ENCODE data around the gene ST3GAL4. TPM values are rescaled to one million over a fixed set of nuclear protein-coding genes. Genes with fewer than 3 reads are reported as not detected.

The ST3GAL4 gene
- polyA plus RNA-seq, 1 donor: 20.4 TPM

DNA sequence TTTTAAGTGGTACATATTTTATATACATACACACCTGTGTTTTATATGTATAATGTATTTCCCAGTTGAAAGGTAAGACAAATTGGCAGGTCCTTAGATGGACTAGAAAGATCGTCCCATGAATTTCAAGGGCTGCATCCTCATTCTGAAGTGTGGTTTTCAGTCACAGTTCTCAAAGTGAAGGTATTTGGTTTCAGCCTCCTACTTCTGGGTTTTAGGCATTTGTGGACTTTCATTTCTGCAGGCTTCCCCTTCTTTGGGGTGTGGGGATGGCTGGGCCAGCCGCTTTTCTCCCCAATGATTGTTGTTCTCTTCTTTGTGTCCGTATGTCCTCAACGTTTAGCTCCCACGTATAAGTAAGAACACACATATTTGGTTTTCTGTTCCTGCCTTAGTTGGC lies 41.7 kb upstream of the ST3GAL4 start:
- no CpG with 5 or more reads among the region's 5 CpGs for WGBS (ENCODE audit: insufficient coverage, low lambda C conversion rate)
- Histone ChIP-seq H3K27ac (ENCODE audit: low read length) (no peak overlapping the region), H3K4me3 (ENCODE audit: low read length) (no peak overlapping the region), H3K27me3 (ENCODE audit: control insufficient read depth, insufficient read depth, low read length) (no peaks in the 10 kb centered on the region), H3K9me3 (ENCODE audit: control insufficient read depth, low read depth, low read length) (no peaks in the 10 kb centered on the region), H3K4me1 (ENCODE audit: control insufficient read depth, insufficient read depth, low read length) (peaks cover 11% of the 10 kb centered on the region), H3K36me3 (ENCODE audit: control insufficient read depth, insufficient read depth, low read length) (peaks cover 15% of the 10 kb centered on the region)
- no peak for DNase-seq

DNA sequence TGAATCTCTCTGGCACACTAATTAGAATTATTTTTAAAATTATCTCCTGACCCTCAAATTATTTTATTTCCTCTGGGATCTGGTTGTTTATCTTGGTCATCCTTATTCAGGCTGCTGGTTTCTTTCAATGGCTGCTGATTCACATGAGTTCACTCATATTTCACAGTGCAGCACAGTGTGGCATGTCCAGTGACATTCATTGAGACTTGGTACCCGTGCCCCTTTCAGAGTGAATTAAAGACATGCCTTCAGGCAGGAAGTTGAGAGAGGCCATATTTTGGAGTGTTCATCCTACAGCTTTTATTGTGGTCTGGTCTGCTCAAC lies 38.1 kb upstream of the ST3GAL4 start:
- Histone ChIP-seq H3K9me3 (ENCODE audit: control insufficient read depth, low read depth, low read length) (no peaks in the 10 kb centered on the region), H3K4me3 (ENCODE audit: low read length) (no peak overlapping the region), H3K27me3 (ENCODE audit: control insufficient read depth, insufficient read depth, low read length) (no peaks in the 10 kb centered on the region), H3K4me1 (ENCODE audit: control insufficient read depth, insufficient read depth, low read length) (peaks cover 16% of the 10 kb centered on the region), H3K27ac (ENCODE audit: low read length) (peak overlapping the region; percentile 66), H3K36me3 (ENCODE audit: control insufficient read depth, insufficient read depth, low read length) (peaks cover 6% of the 10 kb centered on the region)
- no CpG with 5 or more reads among the region's 1 CpG for WGBS (ENCODE audit: insufficient coverage, low lambda C conversion rate)
- DNase-seq: no peak

DNA sequence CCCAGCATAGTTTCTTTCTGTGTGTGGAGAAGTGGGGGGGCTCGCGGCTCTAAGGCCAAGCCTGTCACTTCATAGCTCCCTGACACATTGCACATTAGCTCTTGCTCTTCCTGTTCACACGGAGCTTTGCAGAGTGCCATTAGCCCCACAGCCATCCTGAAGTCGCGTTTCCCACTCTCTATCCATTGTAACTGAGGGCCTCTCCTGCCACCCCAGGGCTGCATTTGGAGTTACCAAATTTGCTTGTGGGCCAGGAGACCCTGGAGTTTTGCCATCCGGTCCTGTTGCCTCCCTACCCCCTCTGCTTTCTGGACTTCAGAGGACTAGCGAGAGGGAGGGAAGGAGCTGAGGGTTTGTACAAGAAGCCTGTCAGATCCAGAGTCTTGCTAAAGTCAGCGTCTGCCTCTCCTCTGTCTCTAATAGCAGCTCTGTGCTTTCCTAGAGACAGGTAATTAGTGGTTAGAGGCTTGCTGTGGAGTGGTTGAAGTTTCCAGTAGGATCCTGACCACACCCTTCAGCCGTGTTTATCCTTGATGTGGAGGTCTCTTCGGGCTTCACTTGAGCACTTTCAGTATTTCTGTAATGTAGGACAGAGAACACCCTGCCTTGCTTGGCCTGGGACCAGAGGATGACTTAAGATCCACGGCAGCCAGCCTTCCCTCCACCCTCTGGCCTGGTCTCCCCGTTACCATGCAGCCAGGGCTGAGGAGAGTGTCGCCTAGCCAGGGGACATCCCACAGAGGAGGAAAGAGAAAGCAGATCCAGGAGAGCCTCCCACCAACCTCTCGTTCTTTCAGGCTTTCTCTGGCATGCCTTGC lies 37.5 kb upstream of the ST3GAL4 start:
- no peaks in the 10 kb centered on the region for H3K27me3 ChIP-seq (ENCODE audit: control insufficient read depth, insufficient read depth, low read length)
- WGBS (ENCODE audit: insufficient coverage, low lambda C conversion rate): no CpG with 5 or more reads among the region's 14 CpGs
- H3K36me3 ChIP-seq (ENCODE audit: control insufficient read depth, insufficient read depth, low read length): peaks cover 6% of the 10 kb centered on the region
- DNase-seq: peak; percentile 31 to 43
- no peaks in the 10 kb centered on the region for H3K9me3 ChIP-seq (ENCODE audit: control insufficient read depth, low read depth, low read length)
- H3K4me3 ChIP-seq (ENCODE audit: low read length): no peak overlapping the region
- H3K4me1 ChIP-seq (ENCODE audit: control insufficient read depth, insufficient read depth, low read length): peaks cover 16% of the 10 kb centered on the region
- peak overlapping the region; percentile 66 for H3K27ac ChIP-seq (ENCODE audit: low read length)

DNA sequence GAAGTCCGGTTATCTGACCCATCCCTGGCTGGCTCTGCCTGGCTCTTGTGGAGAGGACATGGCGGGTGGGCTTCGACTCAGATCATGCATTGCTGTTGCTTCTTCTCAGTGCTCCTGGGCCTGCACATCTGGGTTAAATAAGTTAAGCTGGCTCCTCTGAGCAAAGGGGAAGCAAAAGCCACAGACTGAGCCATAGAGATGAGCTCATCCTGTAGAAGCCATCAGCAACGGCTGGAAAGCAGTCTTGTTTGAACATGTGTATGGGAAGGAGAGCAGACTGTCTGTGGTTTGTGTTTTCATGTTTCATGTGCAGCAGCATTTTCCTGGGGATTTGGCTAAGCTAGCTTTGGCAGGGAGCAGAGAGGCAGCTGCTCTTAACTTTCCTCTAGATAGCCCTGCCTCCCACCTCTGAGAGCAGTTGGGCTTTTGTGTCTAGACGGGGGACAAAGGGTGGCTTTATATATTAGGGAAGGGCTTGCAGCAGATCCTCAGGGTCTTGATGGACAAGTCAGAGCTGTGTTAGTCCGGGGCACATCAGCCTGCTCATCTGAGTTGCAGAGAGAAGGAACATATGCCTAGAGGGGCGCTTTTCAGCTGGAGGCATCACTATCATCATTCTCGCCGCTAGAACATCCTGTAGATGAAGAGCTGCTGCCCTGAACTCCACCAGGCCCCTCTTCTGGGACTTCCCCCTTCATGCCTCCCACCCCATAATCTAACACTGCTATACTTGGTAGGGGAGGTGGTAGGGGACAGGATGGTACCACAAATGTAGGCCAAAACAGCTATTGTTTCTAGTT lies 36.7 kb upstream of the ST3GAL4 start:
- Histone ChIP-seq H3K36me3 (ENCODE audit: control insufficient read depth, insufficient read depth, low read length) (peaks cover 6% of the 10 kb centered on the region), H3K4me1 (ENCODE audit: control insufficient read depth, insufficient read depth, low read length) (peaks cover 16% of the 10 kb centered on the region), H3K4me3 (ENCODE audit: low read length) (no peak overlapping the region), H3K9me3 (ENCODE audit: control insufficient read depth, low read depth, low read length) (no peaks in the 10 kb centered on the region), H3K27ac (ENCODE audit: low read length) (peak overlapping the region; percentile 66), H3K27me3 (ENCODE audit: control insufficient read depth, insufficient read depth, low read length) (no peaks in the 10 kb centered on the region)
- DNase-seq: peak; percentile 36 to 54
- no CpG with 5 or more reads among the region's 9 CpGs for WGBS (ENCODE audit: insufficient coverage, low lambda C conversion rate)

DNA sequence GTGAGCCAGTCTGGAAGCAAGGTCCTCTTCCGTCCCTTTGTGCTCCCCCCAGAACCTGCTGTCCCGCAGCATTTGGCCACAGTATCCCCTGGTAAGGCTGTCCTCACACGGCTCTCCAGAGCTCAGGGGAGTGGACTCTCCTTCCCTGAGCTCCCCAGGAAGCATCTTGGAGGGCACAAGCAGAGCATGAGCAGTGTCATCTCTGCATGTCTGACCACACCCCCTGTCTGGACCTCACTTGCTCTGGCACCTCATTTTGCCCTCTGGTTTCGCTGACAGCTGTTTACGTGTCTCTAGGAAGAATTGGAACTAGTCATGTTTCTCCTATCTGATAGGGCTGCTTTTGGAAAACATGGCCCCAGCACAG lies 36.1 kb upstream of the ST3GAL4 start:
- H3K27me3 ChIP-seq (ENCODE audit: control insufficient read depth, insufficient read depth, low read length): no peaks in the 10 kb centered on the region
- H3K36me3 ChIP-seq (ENCODE audit: control insufficient read depth, insufficient read depth, low read length): peaks cover 4% of the 10 kb centered on the region
- no peak overlapping the region for H3K4me3 ChIP-seq (ENCODE audit: low read length)
- H3K4me1 ChIP-seq (ENCODE audit: control insufficient read depth, insufficient read depth, low read length): peaks cover 16% of the 10 kb centered on the region
- H3K27ac ChIP-seq (ENCODE audit: low read length): peak overlapping the region; percentile 66
- no peaks in the 10 kb centered on the region for H3K9me3 ChIP-seq (ENCODE audit: control insufficient read depth, low read depth, low read length)
- no peak for DNase-seq
- no CpG with 5 or more reads among the region's 5 CpGs for WGBS (ENCODE audit: insufficient coverage, low lambda C conversion rate)

- peaks cover 9% of the 10 kb centered on the region for H3K4me1 ChIP-seq (ENCODE audit: control insufficient read depth, insufficient read depth, low read length)
- no peaks in the 10 kb centered on the region for H3K9me3 ChIP-seq (ENCODE audit: control insufficient read depth, low read depth, low read length)
- no peaks in the 10 kb centered on the region for H3K27me3 ChIP-seq (ENCODE audit: control insufficient read depth, insufficient read depth, low read length)
- peaks cover 4% of the 10 kb centered on the region for H3K36me3 ChIP-seq (ENCODE audit: control insufficient read depth, insufficient read depth, low read length)
- no peak overlapping the region for H3K4me3 ChIP-seq (ENCODE audit: low read length)
- no peak overlapping the region for H3K27ac ChIP-seq (ENCODE audit: low read length)
- no peak for DNase-seq
- WGBS (ENCODE audit: insufficient coverage, low lambda C conversion rate): 100% methylated on average over 1 of the region's 3 CpGs
Observed at GRCh38 chr11:126322996-126323395, 32.5 kb upstream of the ST3GAL4 start.

DNA sequence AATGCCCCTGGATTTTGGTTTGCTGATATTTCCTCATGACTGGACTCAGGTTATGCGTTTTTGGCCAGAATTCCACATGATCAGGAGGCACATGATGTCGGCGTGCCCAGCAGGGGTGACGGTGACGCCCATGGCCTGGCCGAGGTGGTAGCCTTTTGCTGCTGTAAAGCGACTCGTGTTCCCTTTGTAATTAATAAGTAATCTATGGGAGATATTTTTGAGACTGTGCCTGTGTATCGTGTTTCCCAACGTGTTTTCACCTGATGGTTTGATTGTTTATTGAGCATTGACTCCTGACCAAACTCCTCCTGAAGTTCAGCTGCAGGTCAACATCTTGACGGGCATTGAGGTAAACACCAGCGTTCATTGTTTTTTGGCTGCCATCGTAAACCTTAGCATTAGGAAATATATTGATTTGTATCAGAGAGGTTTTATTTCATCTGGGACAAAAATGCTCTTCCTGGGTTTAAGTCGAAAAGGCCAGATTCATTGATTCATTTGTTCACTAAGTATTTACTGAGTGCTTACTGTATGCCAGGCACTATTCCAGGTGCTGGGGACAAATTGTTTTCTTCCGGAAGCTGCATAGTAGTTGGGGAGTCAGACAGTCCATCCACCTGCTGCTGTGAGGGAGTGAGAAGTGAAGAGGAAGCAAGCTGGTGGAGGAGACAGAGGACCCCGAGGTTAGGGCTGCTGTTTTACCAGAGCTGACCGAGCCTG lies 28.0 kb upstream of the ST3GAL4 start:
- Histone ChIP-seq H3K4me1 (ENCODE audit: control insufficient read depth, insufficient read depth, low read length) (no peaks in the 10 kb centered on the region), H3K36me3 (ENCODE audit: control insufficient read depth, insufficient read depth, low read length) (peaks cover 17% of the 10 kb centered on the region), H3K9me3 (ENCODE audit: control insufficient read depth, low read depth, low read length) (no peaks in the 10 kb centered on the region), H3K4me3 (ENCODE audit: low read length) (no peak overlapping the region), H3K27me3 (ENCODE audit: control insufficient read depth, insufficient read depth, low read length) (no peaks in the 10 kb centered on the region), H3K27ac (ENCODE audit: low read length) (no peak overlapping the region)
- WGBS (ENCODE audit: insufficient coverage, low lambda C conversion rate): no CpG with 5 or more reads among the region's 17 CpGs
- DNase-seq: no peak

- H3K4me3 ChIP-seq (ENCODE audit: low read length): no peak overlapping the region
- DNase-seq: no peak
- WGBS (ENCODE audit: insufficient coverage, low lambda C conversion rate): no CpG with 5 or more reads among the region's 20 CpGs
Observed at GRCh38 chr11:126328001-126328390, 27.5 kb upstream of the ST3GAL4 start.

DNA sequence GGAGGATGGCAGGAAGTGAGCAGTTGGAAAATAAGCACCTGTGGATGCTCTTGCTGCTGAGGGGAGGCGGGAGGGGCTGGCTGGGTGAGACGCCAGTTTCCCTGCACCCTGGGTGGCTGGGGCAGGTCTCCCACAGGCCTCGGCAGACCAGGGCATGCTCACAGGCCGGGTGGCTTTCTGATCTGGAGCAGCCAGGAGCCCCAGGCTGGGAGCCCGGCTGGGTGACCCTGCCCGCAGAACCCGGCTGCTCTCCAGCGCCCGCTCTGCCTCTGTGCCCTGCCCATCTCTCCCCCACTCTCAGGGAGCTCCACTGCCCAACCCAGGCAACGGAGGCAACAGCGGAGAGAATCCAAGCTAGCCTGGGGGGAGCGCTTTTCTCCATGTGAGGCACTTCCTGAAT lies 27.0 kb upstream of the ST3GAL4 start:
- no peaks in the 10 kb centered on the region for H3K4me1 ChIP-seq (ENCODE audit: control insufficient read depth, insufficient read depth, low read length)
- no CpG with 5 or more reads among the region's 12 CpGs for WGBS (ENCODE audit: insufficient coverage, low lambda C conversion rate)
- no peak overlapping the region for H3K4me3 ChIP-seq (ENCODE audit: low read length)
- no peaks in the 10 kb centered on the region for H3K9me3 ChIP-seq (ENCODE audit: control insufficient read depth, low read depth, low read length)
- peaks cover 21% of the 10 kb centered on the region for H3K36me3 ChIP-seq (ENCODE audit: control insufficient read depth, insufficient read depth, low read length)
- H3K27me3 ChIP-seq (ENCODE audit: control insufficient read depth, insufficient read depth, low read length): no peaks in the 10 kb centered on the region
- DNase-seq: no peak
- no peak overlapping the region for H3K27ac ChIP-seq (ENCODE audit: low read length)

More at GRCh38 chr11:126328001-126328390, 27.5 kb upstream of the ST3GAL4 start:
- H3K36me3 ChIP-seq (ENCODE audit: control insufficient read depth, insufficient read depth, low read length): peaks cover 19% of the 10 kb centered on the region
- H3K27ac ChIP-seq (ENCODE audit: low read length): no peak overlapping the region
- no peaks in the 10 kb centered on the region for H3K9me3 ChIP-seq (ENCODE audit: control insufficient read depth, low read depth, low read length)
- no peaks in the 10 kb centered on the region for H3K4me1 ChIP-seq (ENCODE audit: control insufficient read depth, insufficient read depth, low read length)
- no peaks in the 10 kb centered on the region for H3K27me3 ChIP-seq (ENCODE audit: control insufficient read depth, insufficient read depth, low read length)

DNA sequence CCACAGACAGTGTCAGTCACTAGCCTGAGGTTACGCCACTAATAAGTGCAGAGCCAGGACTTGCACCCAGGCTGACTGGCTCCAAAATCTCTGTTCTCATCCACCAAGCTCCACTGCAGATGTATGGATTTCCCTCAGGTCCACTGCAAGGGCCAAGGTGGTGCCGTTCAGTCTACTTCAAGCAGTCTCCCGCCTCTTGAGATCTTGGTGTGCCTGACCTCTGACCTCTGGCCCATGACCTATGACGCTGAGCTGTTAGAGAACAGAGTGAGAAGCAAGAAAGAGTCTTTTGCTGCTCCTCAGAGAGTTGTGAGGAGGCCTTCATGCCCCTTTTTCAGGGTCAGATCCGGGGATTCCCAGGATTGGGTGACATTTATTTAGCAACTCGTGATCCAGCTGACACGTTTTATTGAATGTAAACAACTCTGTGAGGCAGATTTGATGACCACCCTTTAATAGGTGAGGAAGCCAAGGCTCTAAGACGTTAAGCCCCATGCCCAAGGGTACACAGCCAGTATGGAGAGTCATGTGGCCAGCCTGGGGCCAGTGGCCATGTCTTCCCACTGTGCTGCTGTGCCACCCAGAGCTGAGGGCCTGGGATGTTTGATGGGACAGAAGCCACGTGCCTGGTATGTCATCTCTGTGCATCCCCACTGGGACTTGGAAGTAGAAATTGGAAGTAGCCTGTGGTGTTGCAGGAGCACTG lies 26.4 kb upstream of the ST3GAL4 start:
- H3K4me3 ChIP-seq (ENCODE audit: low read length): no peak overlapping the region
- H3K9me3 ChIP-seq (ENCODE audit: control insufficient read depth, low read depth, low read length): no peaks in the 10 kb centered on the region
- no peaks in the 10 kb centered on the region for H3K27me3 ChIP-seq (ENCODE audit: control insufficient read depth, insufficient read depth, low read length)
- no peak overlapping the region for H3K27ac ChIP-seq (ENCODE audit: low read length)
- H3K36me3 ChIP-seq (ENCODE audit: control insufficient read depth, insufficient read depth, low read length): peaks cover 21% of the 10 kb centered on the region
- DNase-seq: no peak
- H3K4me1 ChIP-seq (ENCODE audit: control insufficient read depth, insufficient read depth, low read length): no peaks in the 10 kb centered on the region
- no CpG with 5 or more reads among the region's 9 CpGs for WGBS (ENCODE audit: insufficient coverage, low lambda C conversion rate)

Measured in large intestine (tissue), 3 donors.